ENCODE data around the gene ARAP2.

The ARAP2 gene

GRCh38 chr4:36273276-36273675, 29.0 kb upstream of the ARAP2 start:
- H3K4me3 ChIP-seq (ENCODE audit: low read depth, low read length): no peak overlapping the region
- no peak for TF ChIP-seq CTCF (IDR thresholded peaks at IDR 0.05; ENCODE audit: low read depth, low read length)

- H3K4me3 ChIP-seq (ENCODE audit: low read depth, low read length): no peak overlapping the region
- TF ChIP-seq CTCF (IDR thresholded peaks at IDR 0.05; ENCODE audit: low read depth, low read length): no peak
Observed at GRCh38 chr4:36269533-36270173, 25.3 kb upstream of the ARAP2 start.

- TF ChIP-seq CTCF (IDR thresholded peaks at IDR 0.05; ENCODE audit: low read depth, low read length): no peak
Observed at GRCh38 chr4:36269101-36269500, 24.8 kb upstream of the ARAP2 start.

GRCh38 chr4:36267486-36268268, 23.4 kb upstream of the ARAP2 start:
- TF ChIP-seq CTCF (IDR thresholded peaks at IDR 0.05; ENCODE audit: low read depth, low read length): no peak

More at GRCh38 chr4:36269101-36269500, 24.8 kb upstream of the ARAP2 start:
- no peak overlapping the region for H3K4me3 ChIP-seq (ENCODE audit: low read depth, low read length)

GRCh38 chr4:36264207-36264826, 20.0 kb upstream of the ARAP2 start:
- no peak for TF ChIP-seq CTCF (IDR thresholded peaks at IDR 0.05; ENCODE audit: low read depth, low read length)
- no peak overlapping the region for H3K4me3 ChIP-seq (ENCODE audit: low read depth, low read length)

More at GRCh38 chr4:36267486-36268268, 23.4 kb upstream of the ARAP2 start:
- no peak overlapping the region for H3K4me3 ChIP-seq (ENCODE audit: low read depth, low read length)

- no peak for TF ChIP-seq CTCF (IDR thresholded peaks at IDR 0.05; ENCODE audit: low read depth, low read length)
- no peak overlapping the region for H3K4me3 ChIP-seq (ENCODE audit: low read depth, low read length)
Observed at GRCh38 chr4:36260731-36261130, 16.4 kb upstream of the ARAP2 start.
